B cell (primary cell): Measurements from ENCODE around the gene HDX.

ENCODE experiments used
- EZH2 ChIP-seq: IDR thresholded peaks from 2 replicates; pipeline ENCODE4 v1.6.1; 2012; ENCODE audit warnings: borderline replicate concordance, low read depth, mild to moderate bottlenecking, moderate library complexity, low read length; ENCODE audit not compliant: insufficient read depth, poor library complexity, severe bottlenecking
- TF ChIP-seq, protein P1 (sequence below): fragments of 200-600 bp; IDR thresholded peaks from one replicate; pipeline ENCODE4 v1.8.0; 2022; ENCODE audit warnings: antibody characterized with exemption, mild to moderate bottlenecking

GRCh38 chrX:84475101-84475500, 27.2 kb downstream of the HDX start:
- TF ChIP-seq, protein P1, sequence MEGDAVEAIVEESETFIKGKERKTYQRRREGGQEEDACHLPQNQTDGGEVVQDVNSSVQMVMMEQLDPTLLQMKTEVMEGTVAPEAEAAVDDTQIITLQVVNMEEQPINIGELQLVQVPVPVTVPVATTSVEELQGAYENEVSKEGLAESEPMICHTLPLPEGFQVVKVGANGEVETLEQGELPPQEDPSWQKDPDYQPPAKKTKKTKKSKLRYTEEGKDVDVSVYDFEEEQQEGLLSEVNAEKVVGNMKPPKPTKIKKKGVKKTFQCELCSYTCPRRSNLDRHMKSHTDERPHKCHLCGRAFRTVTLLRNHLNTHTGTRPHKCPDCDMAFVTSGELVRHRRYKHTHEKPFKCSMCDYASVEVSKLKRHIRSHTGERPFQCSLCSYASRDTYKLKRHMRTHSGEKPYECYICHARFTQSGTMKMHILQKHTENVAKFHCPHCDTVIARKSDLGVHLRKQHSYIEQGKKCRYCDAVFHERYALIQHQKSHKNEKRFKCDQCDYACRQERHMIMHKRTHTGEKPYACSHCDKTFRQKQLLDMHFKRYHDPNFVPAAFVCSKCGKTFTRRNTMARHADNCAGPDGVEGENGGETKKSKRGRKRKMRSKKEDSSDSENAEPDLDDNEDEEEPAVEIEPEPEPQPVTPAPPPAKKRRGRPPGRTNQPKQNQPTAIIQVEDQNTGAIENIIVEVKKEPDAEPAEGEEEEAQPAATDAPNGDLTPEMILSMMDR, result no peak
- no peak for TF ChIP-seq EZH2
